ENCODE measurements around the gene TSHZ2. TPM values are rescaled to one million over a fixed set of nuclear protein-coding genes. Genes with fewer than 3 reads are reported as not detected.

The TSHZ2 gene
- total RNA-seq, 1 experiment from 2014 or later = 0.07 TPM

- Histone ChIP-seq H3K18ac (ENCODE audit: insufficient read length, low read depth, low read length) (no peak overlapping the region), H3K4me1 (ENCODE audit: insufficient read depth, low read length) (no peaks in the 10 kb centered on the region), H3K27me3 (ENCODE audit: insufficient read depth, low read length) (no peaks in the 10 kb centered on the region), H3K4ac (ENCODE audit: low read depth, low read length) (no peak overlapping the region), H3K23ac (ENCODE audit: insufficient read length, low read depth, low read length) (no peak overlapping the region), H4K20me1 (ENCODE audit: control insufficient read depth, insufficient read depth, insufficient read length) (no peaks in the 10 kb centered on the region), H2BK12ac (ENCODE audit: insufficient read length, low read depth, low read length) (no peak overlapping the region), H2BK15ac (ENCODE audit: low read depth, low read length) (no peak overlapping the region), H2AK5ac (ENCODE audit: insufficient read length, low read length) (no peak overlapping the region), H4K8ac (replicated peaks; ENCODE audit: insufficient read length, low read depth, low read length) (no peak overlapping the region), H3K4me2 (ENCODE audit: insufficient read depth, insufficient read length, low read length) (no peak overlapping the region), H3K23me2 (ENCODE audit: insufficient read length, low read depth, low read length, poor library complexity, severe bottlenecking) (no peaks in the 10 kb centered on the region), H2BK20ac (ENCODE audit: low read depth, low read length, poor library complexity, severe bottlenecking) (no peak overlapping the region), H3K9ac (ENCODE audit: extremely low read depth, insufficient read length, low read length) (no peak overlapping the region), H3K14ac (ENCODE audit: insufficient read depth, low read length) (no peak overlapping the region), H3K79me2 (ENCODE audit: insufficient read depth, low read length) (no peaks in the 10 kb centered on the region), H2AFZ (ENCODE audit: low read length) (no peak overlapping the region), H3T11ph (ENCODE audit: low read length) (no peak overlapping the region), H3K56ac (ENCODE audit: insufficient read length, low read depth, low read length) (no peak overlapping the region), H3K27ac (ENCODE audit: insufficient read length, low read depth, low read length) (no peak overlapping the region), H2BK120ac (ENCODE audit: low read depth, low read length, poor library complexity, severe bottlenecking) (no peak overlapping the region), H4K91ac (ENCODE audit: insufficient read length, low read depth, low read length) (no peak overlapping the region), H3K9me3 (ENCODE audit: control insufficient read depth, low read depth, low read length) (no peaks in the 10 kb centered on the region), H4K5ac (ENCODE audit: insufficient read length, low read depth, low read length) (no peak overlapping the region), H3K79me1 (ENCODE audit: insufficient read depth, low read depth, low read length, poor library complexity, severe bottlenecking) (no peaks in the 10 kb centered on the region), H2BK5ac (ENCODE audit: insufficient read length, low read length) (no peak overlapping the region)
- Mint-ChIP-seq H3K4me1 (peaks cover 7 to 8% of the 10 kb centered on the region in 2 experiments; a peak in 3 of 4 replicates), H3K27ac (no peak overlapping the region), H3K9me3 (no peaks in the 10 kb centered on the region), H3K36me3 (ENCODE audit: insufficient read depth in 1 of 3, low read depth in 3 of 3) (no peaks in the 10 kb centered on the region), H3K4me3 (no peak overlapping the region), H3K27me3 (ENCODE audit: low read depth) (no peaks in the 10 kb centered on the region; the same call in 1 of the 2 replicates)
- DNase-seq = no peak
- peak; percentile 42; the same call in 2 of the 3 replicates for TF ChIP-seq CTCF (conservative IDR thresholded peaks at IDR 0.05)
- WGBS (ENCODE audit: extremely low coverage, insufficient read length, low lambda C conversion rate) = no CpG with 5 or more reads among the region's 5 CpGs
Measured at GRCh38 chr20:52959125-52959524, 13.0 kb upstream of the TSHZ2 start.

Data from H9 (cell line).